ENCODE data around the gene SLC17A5. TPM values are rescaled to one million over a fixed set of nuclear protein-coding genes. Genes with fewer than 3 reads are reported as not detected.

The SLC17A5 gene
- total RNA-seq: 13.9 and 16.2 TPM in 2 replicates

GRCh38 chr6:73653571-73654424 is at the start of gene SLC17A5:
Gene SLC17A5 (minus strand): TSS chr6:73653992. CDS start chr6:73653886, 106 bp downstream.

GRCh38 chr6:73695619-73696421 is 42.0 kb upstream of the SLC17A5 start, which contains the start of gene CD109:
Gene CD109 (plus strand): TSS chr6:73696203. CDS start chr6:73696216, 13 bp downstream.

Other genes with a start within 250 kb of the SLC17A5 start
- 2.3 and 2.4 TPM in 2 replicates for gene CGAS, start 201.7 kb downstream of the SLC17A5 start, total RNA-seq
- 12.5 and 19.5 TPM in 2 replicates for gene MTO1, start 192.3 kb downstream of the SLC17A5 start, total RNA-seq
- 11,816 and 12,198 TPM in 2 replicates for gene EEF1A1, start 133.0 kb downstream of the SLC17A5 start, total RNA-seq
- gene CD109, start 42.2 kb upstream of the SLC17A5 start, total RNA-seq: 22.8 and 27.1 TPM in 2 replicates